Pancreas (tissue), 10 donors: ENCODE data around the gene KLLN. TPM values are rescaled to one million over a fixed set of nuclear protein-coding genes. Genes with fewer than 3 reads are reported as not detected.
"Not testable (repeated sequence)": the region's sequence is repeated elsewhere in the genome, so short reads cannot be mapped to it uniquely, and the experiment has no call there.

Experiments
- ATAC-seq, 4 donors: fragments of 200-7000 bp; cut with Tn5 transposase; one replicate each; pipeline versions ENCODE4 v1.8.0 to v1.9.1; 2020; ENCODE audit warnings: mild to moderate bottlenecking in 4 of 4, moderate library complexity in 4 of 4
- DNase-seq, 6 donors: peaks; one replicate each; pipeline ENCODE4 v3.0.0-alpha.2; 2020
- FAIRE-seq: peaks from 2 replicates; lab custom pipeline; 2012; peaks lifted over from hg19 to GRCh38; lab: Jason Lieb, UNC
- H3K27ac ChIP-seq, 4 donors: fragments of 200-600 bp; sonication (generic); 1 replicate in 3 of 4; 2 replicates in 1 of 4; pipeline versions ENCODE4 v1.5.0 to v1.8.0; 2020
- H3K27me3 ChIP-seq, 4 donors: fragments of 200-600 bp; one replicate each; pipeline ENCODE4 v1.8.0; 2021
- H3K36me3 ChIP-seq, 3 donors: fragments of 200-600 bp; sonication (generic) in 1 of 3; one replicate each; pipeline versions ENCODE4 v1.5.0 to v1.8.0; 2020 to 2021
- H3K4me1 ChIP-seq, 3 donors: fragments of 200-600 bp; one replicate each; pipeline ENCODE4 v1.8.0; 2021
- H3K4me3 ChIP-seq, 4 donors: fragments of 200-600 bp; sonication (generic) in 2 of 4; one replicate each; pipeline versions ENCODE4 v1.5.0 to v1.8.0; 2020 to 2021
- H3K9me3 ChIP-seq, 4 donors: fragments of 200-600 bp; one replicate each; pipeline ENCODE4 v1.8.0; 2021
- WGBS, 2 donors: extraction: QIAGEN DNeasy Blood & Tissue Kit; methylation state at CpG; one replicate each; pipeline ENCODE4 v1.1.7; 2013; 5-methylcytosine and 5-hydroxymethylcytosine counted together
- intact Hi-C, 3 donors: fragments of 100-400 bp; cut with DNase I; formaldehyde crosslinking; loops; one replicate each; pipeline versions ENCODE4 v1.11.1 to v1.14.2; 2022
- polyA plus RNA-seq, 2 donors: library from polyadenylated mRNA; stranded (reverse); fragments of 200-250 nt; gene quantifications; one replicate each; pipeline ENCODE4 v1.2.3, GENCODE V29; 2013
- total RNA-seq, 6 donors: library from RNA; stranded (reverse); fragmentation: NEBNext Ultra II Directional in 4 of 6; extraction: Animal tissue kit (Norgen Biotek cat#: 25700) in 4 of 6; gene quantifications; one replicate each; pipeline versions ENCODE4 v1.2.1 to v1.2.4, GENCODE V29; 2021 to 2023
- TF ChIP-seq, protein P1 (sequence below), 4 donors: fragments of 200-600 bp; sonication (generic) in 3 of 4; IDR thresholded peaks; one replicate each; pipeline versions ENCODE4 v1.5.0 to v1.8.0; 2021; ENCODE audit warnings: antibody characterized with exemption in 4 of 4
- donor health status: healthy with polysubstance abuse.
- donor health status: DM: no; HTN: no; CAD: no; lungs with moderate emphysema.
- donor health status: DM: no; HTN: no; CAD: no.
- donor health status: control.
- donor health status: control.
- donor health status: Bipolar disorder and iron deficiency.
- donor health status: DM: yes; HTN: yes; CAD: no.
- donor health status: DM: no; HTN: no; CAD: no.
- donor health status: DM: no; HTN: no; CAD: no.
- donor health status: DM: yes; HTN: yes; CAD: no.

KLLN gene
- total and polyA plus RNA-seq, 8 donors: 0.09 to 0.35 (median 0.24) TPM

DNA sequence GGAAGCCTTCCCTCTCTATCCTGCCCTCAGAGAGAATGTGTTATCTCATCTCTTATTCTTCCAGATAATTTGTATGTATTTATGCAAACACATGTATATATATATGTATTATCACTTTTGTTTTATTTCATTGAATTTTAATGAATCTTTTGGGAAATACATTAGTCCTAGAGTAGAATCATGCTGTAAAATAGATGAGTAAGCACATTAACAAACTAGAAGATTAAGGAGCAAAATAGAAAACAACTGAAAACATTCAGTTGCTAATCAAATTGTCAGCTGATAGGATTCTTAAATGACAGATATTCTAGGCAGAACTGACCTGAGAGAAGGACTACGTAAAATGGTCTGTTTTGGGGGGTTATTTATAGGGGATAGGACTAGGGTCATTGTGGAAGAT, 11.2 kb downstream of the KLLN start:
- Histone ChIP-seq H3K4me1 (peaks cover 0 to 3% (median 0%) of the 10 kb centered on the region in 3 donors), H3K36me3 (no peaks in the 10 kb centered on the region), H3K27ac (no peak overlapping the region), H3K9me3 (no peaks in the 10 kb centered on the region), H3K27me3 (no peaks in the 10 kb centered on the region), H3K4me3 (no peak overlapping the region)
- ATAC-seq (no peak), DNase-seq (no peak), FAIRE-seq (no peak)
- TF ChIP-seq, protein P1, sequence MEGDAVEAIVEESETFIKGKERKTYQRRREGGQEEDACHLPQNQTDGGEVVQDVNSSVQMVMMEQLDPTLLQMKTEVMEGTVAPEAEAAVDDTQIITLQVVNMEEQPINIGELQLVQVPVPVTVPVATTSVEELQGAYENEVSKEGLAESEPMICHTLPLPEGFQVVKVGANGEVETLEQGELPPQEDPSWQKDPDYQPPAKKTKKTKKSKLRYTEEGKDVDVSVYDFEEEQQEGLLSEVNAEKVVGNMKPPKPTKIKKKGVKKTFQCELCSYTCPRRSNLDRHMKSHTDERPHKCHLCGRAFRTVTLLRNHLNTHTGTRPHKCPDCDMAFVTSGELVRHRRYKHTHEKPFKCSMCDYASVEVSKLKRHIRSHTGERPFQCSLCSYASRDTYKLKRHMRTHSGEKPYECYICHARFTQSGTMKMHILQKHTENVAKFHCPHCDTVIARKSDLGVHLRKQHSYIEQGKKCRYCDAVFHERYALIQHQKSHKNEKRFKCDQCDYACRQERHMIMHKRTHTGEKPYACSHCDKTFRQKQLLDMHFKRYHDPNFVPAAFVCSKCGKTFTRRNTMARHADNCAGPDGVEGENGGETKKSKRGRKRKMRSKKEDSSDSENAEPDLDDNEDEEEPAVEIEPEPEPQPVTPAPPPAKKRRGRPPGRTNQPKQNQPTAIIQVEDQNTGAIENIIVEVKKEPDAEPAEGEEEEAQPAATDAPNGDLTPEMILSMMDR (IDR thresholded peaks at IDR 0.05): no peak
- WGBS, 2 donors: 86 to 89% methylated on average over 1 of the region's 1 CpG
- intact Hi-C loops: loop anchor here in 1 of 3 donors (5.0 to 10.0 kb wide), 3 partner anchors 260 to 703 kb away; no protein-coding TSS in a partner anchor

DNA sequence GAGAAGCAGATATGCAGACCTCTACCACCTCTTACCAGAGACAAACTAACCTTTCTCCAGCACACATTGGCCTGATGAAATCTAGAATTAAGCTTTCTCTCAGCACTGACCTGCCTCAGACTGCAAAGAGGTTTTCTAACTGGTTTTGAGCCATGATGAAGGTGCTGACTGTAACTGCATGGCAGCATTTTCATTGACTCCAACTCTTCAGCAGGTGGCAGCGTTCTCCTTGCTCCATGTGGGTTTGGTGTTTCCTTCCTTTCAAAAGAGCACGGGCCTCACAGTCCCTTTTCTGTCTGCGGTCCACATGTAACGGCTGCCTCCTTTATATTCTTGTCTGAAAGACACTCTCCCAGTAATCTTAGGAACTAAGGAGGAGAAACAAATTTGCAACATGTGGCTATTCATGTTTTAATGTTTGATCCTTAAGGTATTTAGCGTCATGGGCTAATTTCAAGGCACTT, 12.6 kb downstream of the KLLN start:
- Histone ChIP-seq H3K27me3 (no peaks in the 10 kb centered on the region), H3K4me1 (peaks cover 0 to 3% (median 0%) of the 10 kb centered on the region in 3 donors), H3K9me3 (no peaks in the 10 kb centered on the region), H3K4me3 (no peak overlapping the region), H3K36me3 (no peaks in the 10 kb centered on the region), H3K27ac (peak overlapping the region in 1 of 4 donors; percentile 24)
- intact Hi-C loops: loop anchor here in 1 of 3 donors (5.0 to 10.0 kb wide), 3 partner anchors 262 to 704 kb away; no protein-coding TSS in a partner anchor
- ATAC-seq: peak; percentile 95 to 100 (median 100)
- 17 to 18% methylated on average over 5 of the region's 5 CpGs for WGBS, 2 donors
- peak in 5 of 6 donors; percentile 36 to 75 (median 57) for DNase-seq
- TF ChIP-seq, protein P1 (IDR thresholded peaks at IDR 0.05): peak; percentile 26 to 52 (median 48)
- peak; percentile 59 for FAIRE-seq

DNA sequence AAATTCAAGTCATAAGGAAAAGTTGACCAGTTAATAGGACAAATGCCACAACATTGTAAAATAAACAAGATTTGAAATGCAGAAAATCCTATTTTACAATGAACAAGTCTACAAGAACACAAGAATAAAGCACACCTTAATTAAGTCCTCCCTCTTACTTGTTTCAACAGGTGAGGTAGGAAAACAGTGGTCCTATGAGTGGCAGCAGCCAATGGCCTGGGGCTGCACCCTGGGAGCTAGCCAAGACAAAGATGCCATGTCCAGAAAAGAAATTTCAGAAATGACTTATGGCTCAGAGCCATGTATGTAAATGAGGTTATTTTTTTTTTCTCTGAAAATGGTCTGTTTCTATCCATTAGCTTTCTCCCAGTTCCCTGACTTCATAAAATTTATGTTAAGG, 14.3 kb downstream of the KLLN start:
- Histone ChIP-seq H3K4me1 (peaks cover 0 to 3% (median 0%) of the 10 kb centered on the region in 3 donors), H3K27ac (no peak overlapping the region), H3K36me3 (no peaks in the 10 kb centered on the region), H3K9me3 (no peaks in the 10 kb centered on the region), H3K4me3 (no peak overlapping the region), H3K27me3 (no peaks in the 10 kb centered on the region)
- ATAC-seq (no peak), DNase-seq (no peak), FAIRE-seq (no peak)
- intact Hi-C loops: no loop called here
- TF ChIP-seq, protein P1 (IDR thresholded peaks at IDR 0.05): no peak

DNA sequence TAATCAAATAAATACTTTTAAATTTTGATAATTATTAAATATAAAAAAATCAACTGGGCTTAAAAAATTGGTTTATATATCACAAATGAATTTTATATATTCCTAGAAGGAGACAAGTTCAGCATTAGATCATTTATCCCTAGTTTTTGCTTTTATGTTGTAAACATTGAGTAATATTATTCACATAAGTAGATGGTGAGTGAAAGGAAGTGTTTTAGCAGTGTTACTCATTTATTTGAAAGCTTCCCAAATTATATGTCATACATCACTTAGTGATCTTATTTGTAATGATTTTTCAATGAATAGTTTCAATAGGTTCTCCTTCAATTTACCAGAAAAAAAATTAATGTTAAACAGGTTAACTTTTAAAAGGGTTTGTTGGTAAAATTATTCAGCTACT, 15.8 kb downstream of the KLLN start:
- peak; percentile 81 for FAIRE-seq
- no peaks in the 10 kb centered on the region for H3K9me3 ChIP-seq
- TF ChIP-seq, protein P1 (IDR thresholded peaks at IDR 0.05): no peak
- peaks cover 0 to 3% (median 0%) of the 10 kb centered on the region in 3 donors for H3K4me1 ChIP-seq
- intact Hi-C loops: no loop called here
- no peaks in the 10 kb centered on the region for H3K36me3 ChIP-seq
- no peak for DNase-seq
- H3K27me3 ChIP-seq: no peaks in the 10 kb centered on the region
- no peak overlapping the region for H3K4me3 ChIP-seq
- no peak for ATAC-seq
- no peak overlapping the region for H3K27ac ChIP-seq

DNA sequence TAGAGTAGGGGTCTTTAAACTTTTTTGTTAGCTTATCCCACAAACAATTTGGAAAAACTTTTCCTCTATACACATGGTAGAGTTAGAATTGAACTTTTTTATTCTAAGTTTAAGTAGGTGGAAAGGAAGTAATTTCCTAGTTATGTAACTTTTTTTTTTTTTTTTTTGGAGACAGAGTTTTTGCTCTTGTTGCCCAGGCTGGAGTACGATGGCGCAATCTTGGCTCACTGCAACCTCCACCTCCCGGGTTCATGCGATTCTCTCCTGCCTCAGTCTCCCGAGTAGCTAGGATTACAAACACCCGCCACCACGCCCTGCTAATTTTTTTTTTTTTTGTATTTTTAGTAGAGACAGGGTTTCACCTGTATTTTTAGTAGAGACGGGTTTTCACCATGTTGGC, 16.6 kb downstream of the KLLN start:
- FAIRE-seq, H3K4me3 ChIP-seq, H3K27ac ChIP-seq, DNase-seq, H3K4me1 ChIP-seq, intact Hi-C loops, H3K9me3 ChIP-seq, H3K27me3 ChIP-seq, H3K36me3 ChIP-seq, ATAC-seq: not testable (repeated sequence)
- 93 to 94% methylated on average over 8 of the region's 8 CpGs for WGBS, 2 donors
